Measurements from ENCODE around the gene PHF12. TPM values are rescaled to one million over a fixed set of nuclear protein-coding genes. Genes with fewer than 3 reads are reported as not detected.

The PHF12 gene
- total and polyA plus RNA-seq, 2 of the 13 experiments (the other 11 are each of a cell fraction or from before 2014, with no cell fraction given): 9.8 to 17.1 TPM

GRCh38 chr17:28954886-28955285 is 3.6 kb upstream of the PHF12 start:
- no peak for FAIRE-seq
- no peak for ATAC-seq
- BruUV-seq (replicated peaks): no TSS peak
- 78% methylated on average over 2 of the region's 2 CpGs for WGBS (ENCODE audit: low lambda C conversion rate)
- intact Hi-C loops (cut with micrococcal nuclease; ENCODE audit: unreplicated experiment): no loop called here
- peaks cover 11% of the 10 kb centered on the region for H3K4me1 ChIP-seq (ENCODE audit: insufficient read depth, low read length)
- H3K4me2 ChIP-seq (ENCODE audit: low read depth, low read length): no peak overlapping the region
- DNase-seq (ENCODE audit: low spot score): no peak
- ChIA-PET CTCF (ENCODE audit: low intra/inter-chr PET ratio, low total read pairs) (no interaction called here), POLR2A (no interaction called here)
- H3K79me2 ChIP-seq (ENCODE audit: insufficient read depth, low read length): peaks cover 9% of the 10 kb centered on the region
- H3K9ac ChIP-seq (ENCODE audit: insufficient read depth, low read depth, low read length): no peak overlapping the region
- no peak overlapping the region for H2AFZ ChIP-seq (ENCODE audit: low read length)
- H3K27me3 ChIP-seq (ENCODE audit: control insufficient read depth in 1 of 2, insufficient read depth in 2 of 2, low read length in 2 of 2): no peaks in the 10 kb centered on the region; a peak in 1 of 5 replicates
- no peaks in the 10 kb centered on the region for H4K20me1 ChIP-seq (ENCODE audit: insufficient read depth, low read length)
- in situ Hi-C loops (cut with HindIII; ENCODE audit: extremely low pct_ligation_motif_present, low pct_unique_long_range_greater_than_20kb): no loop called here
- H3K4me3 ChIP-seq (replicated peaks in 1 of 3; ENCODE audit: insufficient read depth in 1 of 3, low read depth in 2 of 3, low read length in 3 of 3): no peak overlapping the region
- H3K27ac ChIP-seq (ENCODE audit: extremely low read length, insufficient read depth, low read length): no peak overlapping the region
- no peaks in the 10 kb centered on the region for H3K36me3 ChIP-seq (replicated peaks in 1 of 2; ENCODE audit: control insufficient read depth in 1 of 2, insufficient read depth in 2 of 2, low read length in 2 of 2)
- H3K9me3 ChIP-seq (ENCODE audit: low read length): no peaks in the 10 kb centered on the region
- TF ChIP-seq ERF (CRISPR knock-in tag; IDR thresholded peaks at IDR 0.05) (no peak), ZNF879 (CRISPR knock-in tag; IDR thresholded peaks at IDR 0.05) (no peak), ZNF546 (CRISPR knock-in tag; conservative IDR thresholded peaks at IDR 0.05) (no peak), FOXA1 (IDR thresholded peaks at IDR 0.05) (no peak), FOXA1 (CRISPR knock-in tag; IDR thresholded peaks at IDR 0.05) (no peak), ZNF3 (CRISPR knock-in tag; IDR thresholded peaks at IDR 0.05) (no peak)

- H3K9ac ChIP-seq (ENCODE audit: insufficient read depth, low read depth, low read length): no peak overlapping the region
- peaks cover 11% of the 10 kb centered on the region for H3K4me1 ChIP-seq (ENCODE audit: insufficient read depth, low read length)
- H3K9me3 ChIP-seq (ENCODE audit: low read length): no peaks in the 10 kb centered on the region
- no peaks in the 10 kb centered on the region; a peak in 1 of 5 replicates for H3K27me3 ChIP-seq (ENCODE audit: control insufficient read depth in 1 of 2, insufficient read depth in 2 of 2, low read length in 2 of 2)
- POLR2A ChIA-PET: interaction anchor here (1.0 to 2.8 kb wide), 6 partner anchors 11 to 234 kb away, joined by 3 to 25 read pairs (median 4); partner anchors contain the start of genes MYO18A, PIPOX and RPL23A
- no peak overlapping the region for H3K4me3 ChIP-seq (replicated peaks in 1 of 3; ENCODE audit: insufficient read depth in 1 of 3, low read depth in 2 of 3, low read length in 3 of 3)
- H3K36me3 ChIP-seq (replicated peaks in 1 of 2; ENCODE audit: control insufficient read depth in 1 of 2, insufficient read depth in 2 of 2, low read length in 2 of 2): no peaks in the 10 kb centered on the region
- FAIRE-seq: peak; percentile 83
- CTCF ChIA-PET (ENCODE audit: low intra/inter-chr PET ratio, low total read pairs): no interaction called here
- no peak overlapping the region for H2AFZ ChIP-seq (ENCODE audit: low read length)
- intact Hi-C loops (cut with micrococcal nuclease; ENCODE audit: unreplicated experiment) (no loop called here), in situ Hi-C loops (cut with HindIII; ENCODE audit: extremely low pct_ligation_motif_present, low pct_unique_long_range_greater_than_20kb) (no loop called here)
- H3K4me2 ChIP-seq (ENCODE audit: low read depth, low read length): peak overlapping the region; percentile 94
- no peak overlapping the region for H3K27ac ChIP-seq (ENCODE audit: extremely low read length, insufficient read depth, low read length)
- no peaks in the 10 kb centered on the region for H4K20me1 ChIP-seq (ENCODE audit: insufficient read depth, low read length)
- BruUV-seq (replicated peaks): no TSS peak
- WGBS (ENCODE audit: low lambda C conversion rate): 20% methylated on average over 5 of the region's 5 CpGs
- peak; percentile 41 for DNase-seq (ENCODE audit: low spot score)
- no peak for ATAC-seq
- peaks cover 22% of the 10 kb centered on the region for H3K79me2 ChIP-seq (ENCODE audit: insufficient read depth, low read length)
- TF ChIP-seq NFKB2 (CRISPR knock-in tag; IDR thresholded peaks at IDR 0.05; ENCODE audit: borderline replicate concordance) (no peak), NFE2L1 (CRISPR knock-in tag; IDR thresholded peaks at IDR 0.05; ENCODE audit: borderline replicate concordance) (no peak), ZMYM3 (CRISPR knock-in tag; IDR thresholded peaks at IDR 0.05) (no peak), NAIF1 (CRISPR knock-in tag; IDR thresholded peaks at IDR 0.05; ENCODE audit: borderline replicate concordance) (no peak), ZNF33A (CRISPR knock-in tag; IDR thresholded peaks at IDR 0.05; ENCODE audit: borderline replicate concordance) (no peak), HNF4G (IDR thresholded peaks at IDR 0.05; ENCODE audit: borderline replicate concordance, low read depth, low read length) (no peak), HNF4G (CRISPR knock-in tag; IDR thresholded peaks at IDR 0.05; ENCODE audit: borderline replicate concordance, low read depth) (no peak), ZNF780A (CRISPR knock-in tag; IDR thresholded peaks at IDR 0.05) (no peak), CTCF (CRISPR knock-in tag; IDR thresholded peaks at IDR 0.05) (peak; percentile 78)
These were observed 2.3 kb upstream of the PHF12 start for GRCh38 chr17:28953444-28954118.
